PFSK-1 (cell line): ENCODE data around the gene CCDC188.

Experiments
- FOXP2 ChIP-seq: optimal IDR thresholded peaks from 2 replicates; pipeline ENCODE3; 2011; ENCODE audit warnings: borderline replicate concordance, control low read depth, inconsistent platforms; ENCODE audit not compliant: insufficient read depth; ENCODE audit errors: extremely low read length, extremely low read depth
- POLR2AphosphoS5 ChIP-seq: IDR thresholded peaks from 2 replicates; pipeline ENCODE4 v1.6.1; 2012; ENCODE audit warnings: low read depth, mild to moderate bottlenecking, control low read depth, low read length, moderate library complexity
- SIN3A ChIP-seq: IDR thresholded peaks from 2 replicates; pipeline ENCODE4 v1.6.1; 2012; ENCODE audit warnings: mild to moderate bottlenecking, low read length, moderate library complexity, borderline replicate concordance; ENCODE audit not compliant: insufficient read depth
- TAF1 ChIP-seq: IDR thresholded peaks from 2 replicates; pipeline ENCODE4 v1.6.1; 2012; ENCODE audit warnings: low read length, control low read depth, borderline replicate concordance; ENCODE audit not compliant: insufficient read depth
- TF ChIP-seq, protein P1 (sequence below), 2 experiments: IDR thresholded peaks; 2 replicates each; pipeline versions ENCODE4 v1.6.1 to v1.8.0; 2011 to 2012; ENCODE audit warnings: low read depth in 2 of 2, low read length in 2 of 2, control low read depth in 1 of 2, inconsistent platforms in 1 of 2, mild to moderate bottlenecking in 1 of 2, moderate library complexity in 1 of 2; ENCODE audit not compliant: insufficient read depth in 1 of 2

Gene CCDC188

DNA sequence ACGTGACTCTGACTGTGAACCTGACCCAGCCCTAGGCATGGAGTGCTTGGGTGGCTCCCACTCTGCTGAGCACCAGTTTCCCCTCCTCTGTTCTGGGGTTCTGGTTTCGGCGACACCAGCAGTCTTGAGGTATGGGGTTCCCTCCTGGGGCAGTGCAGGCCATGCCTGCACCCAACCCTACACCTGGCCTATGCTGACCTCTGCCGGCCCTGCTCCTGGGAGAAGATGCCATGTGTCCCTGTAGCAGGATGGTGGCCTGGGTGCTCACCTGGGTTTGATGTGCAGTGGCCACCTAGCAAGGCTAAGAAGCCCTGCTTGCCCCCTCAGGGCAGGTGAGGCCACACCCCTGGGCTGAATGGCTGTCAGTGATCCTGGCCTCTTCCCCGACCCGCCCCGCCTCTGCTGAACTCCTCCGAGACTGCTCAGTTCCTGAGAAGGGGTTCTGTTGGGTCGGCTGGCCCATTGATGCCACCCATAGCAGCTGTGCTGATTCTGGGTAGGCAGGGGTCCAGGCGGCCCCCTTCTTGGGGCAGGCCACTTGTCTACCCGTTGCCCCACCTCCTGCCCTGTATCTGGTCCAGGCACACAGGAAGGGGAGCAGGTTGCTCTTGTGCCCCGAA lies 16.8 kb downstream of the CCDC188 start:
- no peak for TF ChIP-seq SIN3A
- no peak for TF ChIP-seq POLR2AphosphoS5
- no peak for TF ChIP-seq TAF1

DNA sequence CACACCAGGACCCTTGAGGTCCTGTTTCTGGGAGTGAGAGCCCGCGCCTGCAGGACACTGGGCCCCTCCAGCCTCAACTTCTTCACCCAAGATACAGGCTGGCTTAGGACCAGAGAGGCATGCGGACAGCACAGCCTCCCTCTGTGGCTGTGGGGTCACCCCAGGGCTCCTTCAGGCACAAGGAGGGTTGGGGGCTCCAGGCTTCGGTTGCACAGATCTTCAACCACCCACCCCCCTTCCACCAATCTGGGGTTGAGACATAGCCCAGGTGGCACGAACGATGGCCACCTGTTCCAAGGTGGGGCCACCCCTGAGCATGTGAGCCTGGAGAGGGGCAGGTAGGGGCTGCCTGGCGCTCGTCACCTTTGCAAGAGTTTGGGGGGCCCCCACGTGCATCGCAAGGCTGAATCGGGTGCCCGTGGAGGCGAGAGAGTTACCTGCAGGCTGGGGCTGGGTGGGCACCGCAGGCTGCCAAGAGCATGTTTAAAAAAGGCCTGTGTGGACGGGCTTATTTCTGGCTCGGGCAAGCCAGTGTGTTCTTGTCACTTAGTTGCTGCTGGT lies 18.1 kb downstream of the CCDC188 start:
- no peak for TF ChIP-seq FOXP2
- no peak for TF ChIP-seq POLR2AphosphoS5
- no peak for TF ChIP-seq TAF1
- no peak for TF ChIP-seq SIN3A
- TF ChIP-seq, protein P1, sequence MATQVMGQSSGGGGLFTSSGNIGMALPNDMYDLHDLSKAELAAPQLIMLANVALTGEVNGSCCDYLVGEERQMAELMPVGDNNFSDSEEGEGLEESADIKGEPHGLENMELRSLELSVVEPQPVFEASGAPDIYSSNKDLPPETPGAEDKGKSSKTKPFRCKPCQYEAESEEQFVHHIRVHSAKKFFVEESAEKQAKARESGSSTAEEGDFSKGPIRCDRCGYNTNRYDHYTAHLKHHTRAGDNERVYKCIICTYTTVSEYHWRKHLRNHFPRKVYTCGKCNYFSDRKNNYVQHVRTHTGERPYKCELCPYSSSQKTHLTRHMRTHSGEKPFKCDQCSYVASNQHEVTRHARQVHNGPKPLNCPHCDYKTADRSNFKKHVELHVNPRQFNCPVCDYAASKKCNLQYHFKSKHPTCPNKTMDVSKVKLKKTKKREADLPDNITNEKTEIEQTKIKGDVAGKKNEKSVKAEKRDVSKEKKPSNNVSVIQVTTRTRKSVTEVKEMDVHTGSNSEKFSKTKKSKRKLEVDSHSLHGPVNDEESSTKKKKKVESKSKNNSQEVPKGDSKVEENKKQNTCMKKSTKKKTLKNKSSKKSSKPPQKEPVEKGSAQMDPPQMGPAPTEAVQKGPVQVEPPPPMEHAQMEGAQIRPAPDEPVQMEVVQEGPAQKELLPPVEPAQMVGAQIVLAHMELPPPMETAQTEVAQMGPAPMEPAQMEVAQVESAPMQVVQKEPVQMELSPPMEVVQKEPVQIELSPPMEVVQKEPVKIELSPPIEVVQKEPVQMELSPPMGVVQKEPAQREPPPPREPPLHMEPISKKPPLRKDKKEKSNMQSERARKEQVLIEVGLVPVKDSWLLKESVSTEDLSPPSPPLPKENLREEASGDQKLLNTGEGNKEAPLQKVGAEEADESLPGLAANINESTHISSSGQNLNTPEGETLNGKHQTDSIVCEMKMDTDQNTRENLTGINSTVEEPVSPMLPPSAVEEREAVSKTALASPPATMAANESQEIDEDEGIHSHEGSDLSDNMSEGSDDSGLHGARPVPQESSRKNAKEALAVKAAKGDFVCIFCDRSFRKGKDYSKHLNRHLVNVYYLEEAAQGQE (IDR thresholded peaks at IDR 0.05; ENCODE audit: insufficient read depth in 1 of 2, low read depth in 2 of 2, low read length in 2 of 2), result no peak

DNA sequence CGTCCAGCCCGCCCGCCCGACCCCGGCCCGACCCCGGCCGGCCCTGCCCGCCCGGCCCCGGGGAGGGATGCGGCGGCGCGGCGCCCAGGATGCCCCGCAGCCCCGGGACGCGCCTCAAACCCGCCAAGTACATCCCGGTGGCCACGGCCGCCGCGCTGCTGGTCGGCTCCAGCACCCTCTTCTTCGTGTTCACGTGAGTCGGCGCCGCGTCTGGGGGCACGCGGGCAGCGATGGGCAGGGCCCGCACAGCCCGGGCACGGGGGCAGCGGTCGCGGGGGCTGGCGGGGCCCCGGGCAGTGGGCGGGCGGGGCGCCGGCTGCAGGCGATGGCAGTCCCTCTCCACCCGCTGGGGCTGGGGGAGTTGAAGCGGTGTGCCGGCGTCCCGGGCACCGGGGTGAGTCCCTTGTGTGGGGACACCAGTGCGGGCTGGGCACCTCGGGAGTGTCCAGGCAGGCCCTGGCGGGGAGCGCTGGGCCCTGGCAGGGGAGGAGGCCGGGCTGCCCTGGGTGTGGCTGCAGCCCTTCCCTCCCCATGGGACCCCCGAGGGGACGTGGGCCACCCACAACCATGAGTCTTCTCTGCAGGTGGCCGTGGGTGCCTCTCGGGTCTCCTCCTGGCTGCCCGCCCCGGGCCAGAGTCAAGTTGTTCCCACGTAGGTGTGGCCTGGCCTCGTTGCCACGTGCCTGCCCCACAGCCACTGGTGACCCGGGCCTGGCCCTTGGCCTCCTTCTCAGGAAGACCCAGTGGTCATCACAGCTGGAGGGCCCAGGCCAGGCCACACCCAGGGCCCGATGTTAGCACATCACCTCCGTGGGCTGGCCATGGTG lies 18.8 kb downstream of the CCDC188 start:
- TF ChIP-seq SIN3A (no peak), FOXP2 (no peak), POLR2AphosphoS5 (no peak), TAF1 (no peak)
- TF ChIP-seq, protein P1 (IDR thresholded peaks at IDR 0.05; ENCODE audit: insufficient read depth in 1 of 2, low read depth in 2 of 2, low read length in 2 of 2), result no peak

DNA sequence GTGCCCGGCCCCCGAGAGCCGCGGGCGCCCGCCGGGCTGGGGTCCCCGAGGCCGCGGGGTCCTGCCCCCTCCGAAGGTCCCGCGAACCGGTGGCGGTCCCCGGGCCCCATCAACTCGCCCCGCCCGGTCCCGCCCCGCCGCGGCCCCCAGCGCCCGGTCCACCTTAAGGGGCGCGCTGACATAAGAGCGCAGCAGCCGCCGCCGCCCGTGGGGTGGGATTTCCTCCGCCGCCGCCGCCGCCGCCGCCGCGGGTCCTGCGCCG lies 19.3 kb downstream of the CCDC188 start, which contains the start of gene ZDHHC8:
ZDHHC8 (plus strand) TSS at position 208 of the 262 bp plus-strand sequence. CDS start 144 bp downstream, outside the sequence.
- TF ChIP-seq FOXP2 (no peak), TAF1 (no peak), SIN3A (no peak), POLR2AphosphoS5 (no peak)
- TF ChIP-seq, protein P1 (IDR thresholded peaks at IDR 0.05; ENCODE audit: insufficient read depth in 1 of 2, low read depth in 2 of 2, low read length in 2 of 2), result no peak

DNA sequence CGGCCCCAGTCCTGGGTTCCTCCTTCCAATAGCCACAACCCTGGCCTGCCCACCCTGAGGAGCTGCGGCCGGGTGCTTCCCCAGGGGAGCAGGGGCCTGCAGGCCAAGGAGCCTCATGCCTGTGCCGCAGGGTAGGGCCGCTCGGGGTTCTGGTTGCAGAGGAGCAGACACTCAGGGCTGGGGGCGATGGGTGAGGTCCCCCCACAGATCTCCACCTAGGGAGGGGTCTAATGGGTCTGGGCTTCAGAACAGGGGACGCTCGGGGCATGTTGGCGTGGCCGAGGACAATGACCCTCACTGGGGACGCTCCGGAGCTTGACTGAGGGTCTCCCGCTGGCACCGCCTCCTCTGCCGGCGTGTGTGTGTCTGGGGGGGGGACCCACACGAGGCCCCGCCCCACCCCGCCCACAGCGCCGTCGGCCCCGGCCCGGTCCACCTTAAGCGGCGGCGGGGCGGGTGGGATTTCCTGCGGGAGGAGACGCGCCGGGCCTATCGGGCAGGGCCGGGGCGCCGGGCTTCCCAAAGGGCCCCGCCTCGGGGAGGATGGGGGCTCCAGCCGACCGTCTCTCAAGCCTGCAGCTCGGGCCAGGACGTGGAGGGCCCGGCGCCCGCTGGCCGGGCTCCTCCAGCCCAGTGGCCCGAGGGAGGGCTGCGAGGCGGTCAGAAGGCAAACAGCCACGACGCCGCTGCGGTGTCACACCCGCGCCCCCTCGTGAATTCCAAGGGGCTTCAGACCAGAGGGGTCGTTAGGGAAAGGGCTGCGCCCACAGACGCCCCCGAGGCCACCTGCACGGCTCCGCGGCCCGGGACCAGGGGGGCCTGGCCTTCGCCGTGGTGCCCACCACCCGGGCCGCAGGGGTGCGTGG lies 19.9 kb downstream of the CCDC188 start:
- TF ChIP-seq POLR2AphosphoS5, result no peak
- TF ChIP-seq TAF1, result no peak
- TF ChIP-seq SIN3A, result no peak
- TF ChIP-seq, protein P1 (IDR thresholded peaks at IDR 0.05; ENCODE audit: insufficient read depth in 1 of 2, low read depth in 2 of 2, low read length in 2 of 2), result no peak
- TF ChIP-seq FOXP2, result no peak
